ENCODE results near the gene ADAMTSL3.

GRCh38 chr15:83682476-83683088 is 28.7 kb downstream of the ADAMTSL3 start:
- TF ChIP-seq, protein P1, sequence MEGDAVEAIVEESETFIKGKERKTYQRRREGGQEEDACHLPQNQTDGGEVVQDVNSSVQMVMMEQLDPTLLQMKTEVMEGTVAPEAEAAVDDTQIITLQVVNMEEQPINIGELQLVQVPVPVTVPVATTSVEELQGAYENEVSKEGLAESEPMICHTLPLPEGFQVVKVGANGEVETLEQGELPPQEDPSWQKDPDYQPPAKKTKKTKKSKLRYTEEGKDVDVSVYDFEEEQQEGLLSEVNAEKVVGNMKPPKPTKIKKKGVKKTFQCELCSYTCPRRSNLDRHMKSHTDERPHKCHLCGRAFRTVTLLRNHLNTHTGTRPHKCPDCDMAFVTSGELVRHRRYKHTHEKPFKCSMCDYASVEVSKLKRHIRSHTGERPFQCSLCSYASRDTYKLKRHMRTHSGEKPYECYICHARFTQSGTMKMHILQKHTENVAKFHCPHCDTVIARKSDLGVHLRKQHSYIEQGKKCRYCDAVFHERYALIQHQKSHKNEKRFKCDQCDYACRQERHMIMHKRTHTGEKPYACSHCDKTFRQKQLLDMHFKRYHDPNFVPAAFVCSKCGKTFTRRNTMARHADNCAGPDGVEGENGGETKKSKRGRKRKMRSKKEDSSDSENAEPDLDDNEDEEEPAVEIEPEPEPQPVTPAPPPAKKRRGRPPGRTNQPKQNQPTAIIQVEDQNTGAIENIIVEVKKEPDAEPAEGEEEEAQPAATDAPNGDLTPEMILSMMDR (IDR thresholded peaks at IDR 0.05), result no peak
- no peak for TF ChIP-seq ZFX (IDR thresholded peaks at IDR 0.05; ENCODE audit: borderline replicate concordance)
